Measurements from ENCODE around the gene ERI3.

ERI3 gene

GRCh38 chr1:44225761-44226160 is 129.3 kb downstream of the ERI3 start:
- H3K27me3 Mint-ChIP-seq (ENCODE audit: low read depth): no peaks in the 10 kb centered on the region
- DNase-seq (ENCODE audit: low spot score): no peak
- H3K36me3 Mint-ChIP-seq (ENCODE audit: low read depth): peaks cover 3% of the 10 kb centered on the region
- no peak overlapping the region for H3K27ac Mint-ChIP-seq
- H3K4me3 Mint-ChIP-seq: no peak overlapping the region
- no peaks in the 10 kb centered on the region for H3K9me3 Mint-ChIP-seq
- H3K4me1 Mint-ChIP-seq (ENCODE audit: low read depth): no peaks in the 10 kb centered on the region

GRCh38 chr1:44223187-44223610 is 131.9 kb downstream of the ERI3 start:
- no peak for DNase-seq (ENCODE audit: low spot score)
- no peaks in the 10 kb centered on the region for H3K4me1 Mint-ChIP-seq (ENCODE audit: low read depth)
- no peaks in the 10 kb centered on the region for H3K27me3 Mint-ChIP-seq (ENCODE audit: low read depth)
- H3K9me3 Mint-ChIP-seq: no peaks in the 10 kb centered on the region
- peaks cover 14% of the 10 kb centered on the region for H3K36me3 Mint-ChIP-seq (ENCODE audit: low read depth)
- no peak overlapping the region for H3K4me3 Mint-ChIP-seq
- H3K27ac Mint-ChIP-seq: no peak overlapping the region

- DNase-seq (ENCODE audit: low spot score): no peak
- no peak overlapping the region for H3K4me3 Mint-ChIP-seq
- no peak overlapping the region for H3K27ac Mint-ChIP-seq
- H3K9me3 Mint-ChIP-seq: no peaks in the 10 kb centered on the region
- no peaks in the 10 kb centered on the region for H3K4me1 Mint-ChIP-seq (ENCODE audit: low read depth)
- no peaks in the 10 kb centered on the region for H3K27me3 Mint-ChIP-seq (ENCODE audit: low read depth)
- peaks cover 14% of the 10 kb centered on the region for H3K36me3 Mint-ChIP-seq (ENCODE audit: low read depth)
Measured at GRCh38 chr1:44222397-44223186, 132.5 kb downstream of the ERI3 start.

GRCh38 chr1:44221769-44222168 is 133.3 kb downstream of the ERI3 start:
- H3K9me3 Mint-ChIP-seq: no peaks in the 10 kb centered on the region
- H3K4me3 Mint-ChIP-seq: no peak overlapping the region
- no peaks in the 10 kb centered on the region for H3K27me3 Mint-ChIP-seq (ENCODE audit: low read depth)
- no peaks in the 10 kb centered on the region for H3K4me1 Mint-ChIP-seq (ENCODE audit: low read depth)
- DNase-seq (ENCODE audit: low spot score): no peak
- no peak overlapping the region for H3K27ac Mint-ChIP-seq
- peaks cover 14% of the 10 kb centered on the region for H3K36me3 Mint-ChIP-seq (ENCODE audit: low read depth)

- Mint-ChIP-seq H3K27ac (no peak overlapping the region), H3K4me1 (ENCODE audit: low read depth) (no peaks in the 10 kb centered on the region), H3K9me3 (no peaks in the 10 kb centered on the region), H3K27me3 (ENCODE audit: low read depth) (no peaks in the 10 kb centered on the region), H3K36me3 (ENCODE audit: low read depth) (peaks cover 18% of the 10 kb centered on the region), H3K4me3 (no peak overlapping the region)
- no peak for DNase-seq (ENCODE audit: low spot score)
Measured at GRCh38 chr1:44220755-44221154, 134.3 kb downstream of the ERI3 start.

- DNase-seq (ENCODE audit: low spot score): no peak
- peaks cover 1% of the 10 kb centered on the region for H3K4me1 Mint-ChIP-seq (ENCODE audit: low read depth)
- no peak overlapping the region for H3K27ac Mint-ChIP-seq
- H3K36me3 Mint-ChIP-seq (ENCODE audit: low read depth): peaks cover 21% of the 10 kb centered on the region
- H3K9me3 Mint-ChIP-seq: no peaks in the 10 kb centered on the region
- H3K27me3 Mint-ChIP-seq (ENCODE audit: low read depth): no peaks in the 10 kb centered on the region
- no peak overlapping the region for H3K4me3 Mint-ChIP-seq
Measured at GRCh38 chr1:44220001-44220751, 134.9 kb downstream of the ERI3 start.

GRCh38 chr1:44219301-44219626 is 135.8 kb downstream of the ERI3 start:
- no peak for DNase-seq (ENCODE audit: low spot score)
- H3K4me3 Mint-ChIP-seq: no peak overlapping the region
- peaks cover 7% of the 10 kb centered on the region for H3K4me1 Mint-ChIP-seq (ENCODE audit: low read depth)
- H3K9me3 Mint-ChIP-seq: no peaks in the 10 kb centered on the region
- no peak overlapping the region for H3K27ac Mint-ChIP-seq
- H3K27me3 Mint-ChIP-seq (ENCODE audit: low read depth): no peaks in the 10 kb centered on the region
- peaks cover 23% of the 10 kb centered on the region for H3K36me3 Mint-ChIP-seq (ENCODE audit: low read depth)

- Mint-ChIP-seq H3K27me3 (ENCODE audit: low read depth) (no peaks in the 10 kb centered on the region), H3K27ac (no peak overlapping the region), H3K4me1 (ENCODE audit: low read depth) (peaks cover 13% of the 10 kb centered on the region), H3K4me3 (no peak overlapping the region), H3K9me3 (no peaks in the 10 kb centered on the region), H3K36me3 (ENCODE audit: low read depth) (peaks cover 26% of the 10 kb centered on the region)
- no peak for DNase-seq (ENCODE audit: low spot score)
Measured at GRCh38 chr1:44218503-44219300, 136.4 kb downstream of the ERI3 start.

- Mint-ChIP-seq H3K4me3 (no peak overlapping the region), H3K27me3 (ENCODE audit: low read depth) (no peaks in the 10 kb centered on the region), H3K27ac (no peak overlapping the region), H3K4me1 (ENCODE audit: low read depth) (peaks cover 15% of the 10 kb centered on the region), H3K36me3 (ENCODE audit: low read depth) (peaks cover 27% of the 10 kb centered on the region), H3K9me3 (no peaks in the 10 kb centered on the region)
- peak; percentile 52 for DNase-seq (ENCODE audit: low spot score)
Measured at GRCh38 chr1:44217809-44218410, 137.1 kb downstream of the ERI3 start.

- peaks cover 22% of the 10 kb centered on the region for H3K4me1 Mint-ChIP-seq (ENCODE audit: low read depth)
- peaks cover 2% of the 10 kb centered on the region for H3K27me3 Mint-ChIP-seq (ENCODE audit: low read depth)
- H3K27ac Mint-ChIP-seq: peak within 1 kb of the TSS; percentile 89
- peak; percentile 79 for DNase-seq (ENCODE audit: low spot score)
- peak within 1 kb of the TSS; percentile 95 for H3K4me3 Mint-ChIP-seq
- peaks cover 16% of the 10 kb centered on the region for H3K36me3 Mint-ChIP-seq (ENCODE audit: low read depth)
- H3K9me3 Mint-ChIP-seq: no peaks in the 10 kb centered on the region
Measured at GRCh38 chr1:44213222-44214112, 141.6 kb downstream of the ERI3 start, which contains the start of gene DMAP1. DMAP1 (plus strand) TSS chr1:44213471; CDS start chr1:44213754, 283 bp downstream.

- DNase-seq (ENCODE audit: low spot score): peak; percentile 31
Measured at GRCh38 chr1:44212355-44213221, 142.5 kb downstream of the ERI3 start.

GRCh38 chr1:44210595-44210994 is 144.5 kb downstream of the ERI3 start:
- DNase-seq (ENCODE audit: low spot score): no peak
- peaks cover 22% of the 10 kb centered on the region for H3K4me1 Mint-ChIP-seq (ENCODE audit: low read depth)
- no peaks in the 10 kb centered on the region for H3K9me3 Mint-ChIP-seq
- H3K27ac Mint-ChIP-seq: no peak overlapping the region
- peaks cover 4% of the 10 kb centered on the region for H3K27me3 Mint-ChIP-seq (ENCODE audit: low read depth)
- no peak overlapping the region for H3K4me3 Mint-ChIP-seq
- peaks cover 9% of the 10 kb centered on the region for H3K36me3 Mint-ChIP-seq (ENCODE audit: low read depth)

More at GRCh38 chr1:44212355-44213221, 142.5 kb downstream of the ERI3 start:
- H3K4me1 Mint-ChIP-seq (ENCODE audit: low read depth): peaks cover 22% of the 10 kb centered on the region
- peak overlapping the region; percentile 95 for H3K4me3 Mint-ChIP-seq
- H3K27ac Mint-ChIP-seq: peak overlapping the region; percentile 89
- H3K9me3 Mint-ChIP-seq: no peaks in the 10 kb centered on the region
- peaks cover 14% of the 10 kb centered on the region for H3K36me3 Mint-ChIP-seq (ENCODE audit: low read depth)
- peaks cover 2% of the 10 kb centered on the region for H3K27me3 Mint-ChIP-seq (ENCODE audit: low read depth)

Measured in T-helper 2 cell treated with Interferon-gamma antibody and Interleukin-4, amounts not matched to agents 5 μg/mL and 100 μg/mL, for 36 hours (primary cell).